GM08714 (cell line): Measurements from ENCODE around the gene PCID2.

ENCODE experiments used
- H3K4me3 ChIP-seq: fragments of 200-500 bp; sonication (Bioruptor generic); 2 replicates; pipeline ENCODE4 v1.5.1; 2014; ENCODE audit warnings: mild to moderate bottlenecking, low read length, inconsistent platforms
- ZNF274 ChIP-seq: IDR thresholded peaks from 2 replicates; pipeline ENCODE4 v1.6.1; 2012; ENCODE audit warnings: mild to moderate bottlenecking, low read depth, low read length

PCID2 gene

GRCh38 chr13:113157206-113157928 lies 51.1 kb downstream of the PCID2 start:
- no peak overlapping the region for H3K4me3 ChIP-seq
- TF ChIP-seq ZNF274, result no peak

DNA sequence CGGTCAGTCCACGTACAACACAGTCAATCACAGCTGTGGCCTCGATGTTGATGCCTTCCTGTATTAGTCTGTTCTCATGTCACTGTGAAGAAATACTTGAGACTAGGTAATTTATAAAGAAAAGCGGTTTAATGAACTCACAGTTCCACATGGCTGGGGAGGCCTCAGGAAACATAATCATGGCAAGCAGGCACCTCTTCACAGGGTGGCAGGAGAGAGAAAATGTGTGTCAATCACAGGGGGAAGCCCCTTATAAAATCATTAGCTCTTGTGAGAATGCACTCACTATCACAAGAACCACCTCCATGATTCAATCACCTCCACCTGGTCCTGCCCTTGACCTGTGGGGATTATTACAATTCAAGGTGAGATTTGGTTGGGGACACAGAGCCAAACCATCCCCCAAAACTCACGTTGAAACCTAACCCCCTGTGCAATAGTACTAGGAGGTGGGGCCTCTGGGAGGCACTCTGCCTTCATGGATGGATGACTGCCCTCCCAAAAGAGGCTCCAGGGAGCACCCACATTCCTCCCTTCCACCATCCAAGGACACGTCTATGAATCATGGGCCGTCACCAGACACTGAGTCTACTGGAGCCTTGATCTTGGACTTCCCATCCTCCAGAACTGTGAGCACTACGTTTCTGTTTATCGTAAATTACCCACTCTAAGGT lies 52.4 kb downstream of the PCID2 start:
- no peak overlapping the region for H3K4me3 ChIP-seq
- TF ChIP-seq ZNF274, result no peak

- no peak overlapping the region for H3K4me3 ChIP-seq
- no peak for TF ChIP-seq ZNF274
These were observed 53.3 kb downstream of the PCID2 start for GRCh38 chr13:113155201-113155600.

DNA sequence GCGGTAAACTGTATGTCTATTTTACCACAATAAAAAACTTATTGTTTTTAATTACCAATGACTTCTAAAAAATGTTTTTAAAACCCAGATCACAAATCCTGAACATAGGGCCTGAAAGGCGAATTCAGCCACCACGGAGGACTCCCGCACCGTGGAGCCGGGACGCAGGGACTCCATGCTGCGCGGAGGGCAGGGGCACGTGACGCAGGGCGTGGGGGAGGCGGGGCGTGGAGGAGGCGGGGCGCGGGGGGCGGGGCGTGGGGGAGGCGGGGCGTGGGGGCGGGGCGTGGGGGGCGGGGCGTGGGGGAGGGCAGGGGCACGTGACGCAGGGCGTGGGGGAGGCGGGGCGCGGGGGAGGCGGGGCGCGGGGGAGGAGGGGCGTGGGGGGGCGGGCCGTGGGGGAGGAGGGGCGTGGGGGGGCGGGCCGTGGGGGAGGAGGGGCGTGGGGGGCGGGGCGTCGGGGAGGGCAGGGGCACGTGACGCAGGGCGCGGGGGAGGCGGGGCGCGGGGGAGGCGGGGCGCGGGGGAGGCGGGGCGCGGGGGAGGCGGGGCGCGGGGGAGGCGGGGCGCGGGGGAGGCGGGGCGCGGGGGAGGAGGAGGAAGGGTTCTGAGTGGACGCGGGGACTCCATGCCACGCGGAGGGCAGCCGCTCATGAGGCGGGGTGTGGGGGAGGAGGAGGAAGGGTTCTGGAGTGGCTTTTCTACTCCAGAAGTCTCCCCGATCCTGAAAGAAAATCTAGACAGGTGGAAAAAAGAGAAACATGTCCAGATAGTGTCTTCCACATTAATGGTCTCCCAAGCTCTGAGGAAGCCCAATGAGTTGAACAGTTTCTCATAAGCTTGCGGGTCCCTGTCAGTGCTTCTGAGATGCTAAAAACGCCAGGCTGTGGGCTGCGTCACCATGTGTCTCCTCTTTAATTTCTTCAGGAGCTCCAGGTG lies 54.4 kb downstream of the PCID2 start:
- TF ChIP-seq ZNF274, result no peak
- H3K4me3 ChIP-seq, result peak overlapping the region; percentile 29; the same call in 1 of the 2 replicates

GRCh38 chr13:113152984-113153809 lies 55.3 kb downstream of the PCID2 start:
- H3K4me3 ChIP-seq, result peak overlapping the region; percentile 29; the same call in 1 of the 2 replicates
- TF ChIP-seq ZNF274, result no peak

- H3K4me3 ChIP-seq, result no peak overlapping the region
- no peak for TF ChIP-seq ZNF274
These were observed 55.8 kb downstream of the PCID2 start for GRCh38 chr13:113152691-113152983.

GRCh38 chr13:113151745-113152690 lies 56.5 kb downstream of the PCID2 start:
- H3K4me3 ChIP-seq, result no peak overlapping the region
- no peak for TF ChIP-seq ZNF274

DNA sequence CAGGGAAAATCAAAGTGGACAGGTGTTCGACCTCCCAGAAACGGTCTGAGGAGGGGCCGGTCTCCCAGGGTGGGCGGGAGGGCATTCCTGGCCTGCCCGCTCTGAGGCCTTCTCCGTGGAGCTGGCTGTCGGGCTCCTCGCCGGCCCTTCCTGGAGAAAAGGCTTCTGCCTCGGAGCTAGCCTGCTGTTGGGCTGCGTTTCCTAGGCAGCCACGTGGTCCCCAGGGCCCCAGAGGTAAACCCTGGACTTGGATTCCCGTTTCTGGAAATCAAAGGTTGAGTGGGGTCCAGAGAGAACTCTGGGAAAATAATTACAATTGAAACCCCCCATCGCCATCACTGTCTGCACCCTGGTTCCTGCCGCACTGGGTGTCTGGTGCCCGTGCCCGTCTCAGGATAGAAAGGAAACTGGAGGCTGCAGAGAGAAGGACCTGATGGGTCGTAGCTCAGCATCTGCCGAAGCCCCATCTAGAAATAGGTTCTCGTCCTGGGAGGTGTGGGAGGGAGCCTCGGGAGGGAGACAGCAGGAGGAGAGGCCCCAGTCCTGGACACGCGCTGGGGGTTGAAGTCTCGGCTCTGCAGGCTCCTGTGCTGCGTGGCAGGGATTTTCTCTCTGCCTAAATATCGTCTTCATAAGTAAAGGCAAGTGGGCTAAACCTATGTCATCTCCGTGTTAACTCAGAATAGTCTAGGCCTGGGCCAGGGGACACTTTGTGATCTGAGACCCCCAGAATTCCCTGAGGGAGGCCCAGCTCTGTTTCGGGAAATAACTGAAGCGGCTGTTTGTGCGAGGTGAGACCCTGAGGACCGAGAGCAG lies 57.7 kb downstream of the PCID2 start:
- no peak overlapping the region for H3K4me3 ChIP-seq
- TF ChIP-seq ZNF274, result no peak

- no peak overlapping the region for H3K4me3 ChIP-seq
- no peak for TF ChIP-seq ZNF274
These were observed 58.5 kb downstream of the PCID2 start for GRCh38 chr13:113149711-113150549.

DNA sequence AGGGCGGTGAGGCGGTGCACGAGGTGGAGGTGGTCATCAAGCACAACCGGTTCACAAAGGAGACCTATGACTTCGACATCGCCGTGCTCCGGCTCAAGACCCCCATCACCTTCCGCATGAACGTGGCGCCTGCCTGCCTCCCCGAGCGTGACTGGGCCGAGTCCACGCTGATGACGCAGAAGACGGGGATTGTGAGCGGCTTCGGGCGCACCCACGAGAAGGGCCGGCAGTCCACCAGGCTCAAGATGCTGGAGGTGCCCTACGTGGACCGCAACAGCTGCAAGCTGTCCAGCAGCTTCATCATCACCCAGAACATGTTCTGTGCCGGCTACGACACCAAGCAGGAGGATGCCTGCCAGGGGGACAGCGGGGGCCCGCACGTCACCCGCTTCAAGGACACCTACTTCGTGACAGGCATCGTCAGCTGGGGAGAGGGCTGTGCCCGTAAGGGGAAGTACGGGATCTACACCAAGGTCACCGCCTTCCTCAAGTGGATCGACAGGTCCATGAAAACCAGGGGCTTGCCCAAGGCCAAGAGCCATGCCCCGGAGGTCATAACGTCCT lies 59.4 kb downstream of the PCID2 start:
- TF ChIP-seq ZNF274, result no peak
- no peak overlapping the region for H3K4me3 ChIP-seq

DNA sequence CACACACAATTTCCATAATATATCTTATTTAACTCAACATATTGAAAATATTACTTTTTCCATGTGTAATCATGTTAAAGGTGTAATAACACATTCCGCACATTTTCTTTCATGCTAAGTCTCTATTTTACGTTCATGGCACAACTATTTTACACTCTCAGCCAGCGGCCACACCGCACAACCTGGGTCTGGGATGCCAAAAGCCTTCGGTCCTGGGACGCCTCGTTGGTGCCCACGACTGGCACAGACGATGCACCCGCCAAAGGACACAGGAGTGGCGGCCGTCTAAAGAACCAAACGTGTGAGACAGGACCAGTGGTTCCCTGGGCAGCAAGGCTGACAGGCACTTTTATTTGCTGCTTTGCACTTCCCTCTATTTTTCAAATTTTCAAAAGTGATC lies 60.1 kb downstream of the PCID2 start:
- no peak overlapping the region for H3K4me3 ChIP-seq
- TF ChIP-seq ZNF274, result no peak
